Retina (tissue), 1 donor: ENCODE results near the gene NIT2.
"Not testable (repeated sequence)": the region's sequence is repeated elsewhere in the genome, so short reads cannot be mapped to it uniquely, and the experiment has no call there.

Experiments used
- DNase-seq: peaks from one replicate; pipeline ENCODE4 v3.0.0-alpha.2; 2016

The NIT2 gene

DNA sequence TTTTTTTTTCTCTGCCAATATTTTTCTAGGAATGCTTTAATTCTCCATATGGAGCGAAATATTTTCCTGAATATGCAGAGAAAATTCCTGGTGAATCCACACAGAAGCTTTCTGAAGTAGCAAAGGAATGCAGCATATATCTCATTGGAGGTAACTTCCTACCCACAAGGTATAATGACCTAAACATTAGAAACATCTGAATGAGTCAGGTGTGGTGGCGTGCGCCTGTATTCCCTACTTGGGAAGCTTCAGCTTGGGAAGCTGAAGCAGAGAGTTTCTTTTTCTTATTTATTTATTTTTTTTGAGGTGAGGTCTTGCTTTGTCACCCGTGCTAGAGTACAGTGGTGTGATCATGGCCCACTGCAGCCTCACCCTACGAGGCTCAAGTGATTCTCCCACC is 5.2 kb downstream of the NIT2 start:
- no peak for DNase-seq

DNA sequence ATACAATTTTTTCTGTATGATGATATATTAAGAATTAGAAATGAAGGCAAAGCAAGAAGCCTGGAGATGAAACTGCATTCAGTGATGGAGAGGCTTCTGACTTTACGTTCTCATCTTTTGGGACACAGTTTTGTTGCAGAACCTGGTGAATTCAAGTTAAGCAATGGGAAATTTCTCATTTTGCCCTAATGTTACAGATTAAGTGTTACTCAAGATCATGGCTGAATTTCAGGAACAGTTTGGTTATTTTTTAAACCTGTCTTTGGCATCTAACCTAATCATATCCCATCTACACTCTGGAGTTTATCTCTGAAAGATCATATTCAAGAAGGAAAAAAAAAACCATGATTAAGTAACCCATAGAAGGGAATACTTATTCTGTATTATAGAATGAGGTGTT is 6.0 kb downstream of the NIT2 start:
- no peak for DNase-seq

DNA sequence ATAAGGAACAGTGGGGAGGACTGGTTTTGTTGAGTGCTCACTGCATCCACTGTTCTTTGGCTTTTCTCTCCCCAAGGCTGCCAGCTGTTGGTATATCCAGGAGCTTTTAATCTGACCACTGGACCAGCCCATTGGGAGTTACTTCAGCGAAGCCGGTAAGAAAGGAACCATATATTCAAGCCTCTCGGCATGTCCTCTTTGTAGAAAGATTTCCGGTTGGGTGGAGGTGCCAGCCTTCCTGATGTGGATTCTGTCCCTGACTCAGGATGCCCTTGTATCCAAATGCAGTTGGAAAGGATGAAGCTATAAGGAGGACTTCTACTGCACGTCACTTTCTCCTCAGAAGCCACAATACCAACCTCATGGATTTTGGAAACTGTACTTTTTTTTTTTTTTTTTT is 14.2 kb downstream of the NIT2 start:
- DNase-seq, result no peak

DNA sequence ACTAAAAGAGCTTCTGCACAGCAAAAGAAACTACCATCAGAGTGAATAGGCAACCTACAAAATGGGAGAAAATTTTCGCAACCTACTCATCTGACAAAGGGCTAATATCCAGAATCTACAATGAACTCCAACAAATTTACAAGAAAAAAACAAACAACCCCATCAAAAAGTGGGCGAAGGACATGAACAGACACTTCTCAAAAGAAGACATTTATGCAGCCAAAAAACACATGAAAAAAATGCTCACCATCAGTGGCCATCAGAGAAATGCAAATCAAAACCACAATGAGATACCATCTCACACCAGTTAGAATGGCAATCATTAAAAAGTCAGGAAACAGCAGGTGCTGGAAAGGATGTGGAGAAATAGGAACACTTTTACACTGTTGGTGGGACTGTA is 17.2 kb downstream of the NIT2 start:
- DNase-seq, result not testable (repeated sequence)

DNA sequence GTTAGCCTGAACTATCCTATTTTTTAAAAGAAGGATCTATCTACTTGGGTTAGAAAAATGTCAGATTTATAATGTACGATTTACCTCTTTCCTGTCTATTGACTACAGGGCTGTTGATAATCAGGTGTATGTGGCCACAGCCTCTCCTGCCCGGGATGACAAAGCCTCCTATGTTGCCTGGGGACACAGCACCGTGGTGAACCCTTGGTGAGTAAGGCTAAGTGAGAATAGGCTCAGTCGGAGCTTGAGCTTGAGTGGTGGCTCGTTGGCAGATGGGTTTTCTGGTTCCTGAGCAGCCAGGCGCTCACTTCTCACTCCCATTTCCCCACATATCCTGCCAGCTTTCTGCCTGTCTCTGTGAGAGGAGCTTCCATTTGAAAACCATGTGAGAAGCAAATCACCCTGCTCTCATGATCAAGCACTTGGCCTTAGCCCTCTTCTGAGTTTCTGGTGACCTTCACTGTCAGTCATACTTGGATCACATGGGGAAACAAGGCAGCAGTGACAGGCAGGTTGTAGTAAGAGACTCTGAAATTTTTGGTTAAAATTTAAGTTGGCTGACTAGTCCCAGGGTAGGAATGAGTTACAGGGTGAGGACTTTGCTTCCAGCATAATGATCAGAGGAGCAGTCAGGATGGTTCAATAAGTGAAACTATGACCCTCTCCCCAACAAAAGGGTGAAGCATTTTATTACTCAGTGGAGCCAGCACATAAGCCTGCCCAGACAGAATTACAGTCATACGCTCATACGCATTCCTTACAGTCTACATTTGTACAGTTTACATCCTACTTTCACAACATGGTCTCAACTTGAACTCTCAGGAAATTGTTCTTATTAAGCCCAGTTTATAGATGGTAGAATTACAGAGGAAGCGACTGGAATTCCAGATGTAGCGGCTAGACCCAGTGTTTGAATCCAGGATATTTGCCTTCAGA is 18.0 kb downstream of the NIT2 start:
- DNase-seq, result no peak

DNA sequence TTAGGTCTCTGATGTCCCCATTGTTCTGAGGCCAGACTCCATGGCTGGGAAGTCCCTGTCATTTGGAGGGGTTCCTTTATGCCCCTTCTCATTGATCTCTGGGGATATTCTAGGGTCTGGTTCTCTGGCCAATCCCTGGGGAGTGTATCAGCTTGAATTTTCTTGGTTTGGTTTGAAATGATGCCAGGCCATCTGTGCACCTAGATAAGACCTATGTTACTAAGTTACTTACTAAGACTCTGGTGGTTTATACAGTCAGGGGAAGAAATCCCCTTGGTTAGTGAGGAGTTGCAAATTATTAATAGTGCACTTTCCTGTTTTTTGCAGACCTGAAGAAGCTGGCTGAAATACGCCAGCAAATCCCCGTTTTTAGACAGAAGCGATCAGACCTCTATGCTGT is 20.3 kb downstream of the NIT2 start:
- DNase-seq, result no peak

DNA sequence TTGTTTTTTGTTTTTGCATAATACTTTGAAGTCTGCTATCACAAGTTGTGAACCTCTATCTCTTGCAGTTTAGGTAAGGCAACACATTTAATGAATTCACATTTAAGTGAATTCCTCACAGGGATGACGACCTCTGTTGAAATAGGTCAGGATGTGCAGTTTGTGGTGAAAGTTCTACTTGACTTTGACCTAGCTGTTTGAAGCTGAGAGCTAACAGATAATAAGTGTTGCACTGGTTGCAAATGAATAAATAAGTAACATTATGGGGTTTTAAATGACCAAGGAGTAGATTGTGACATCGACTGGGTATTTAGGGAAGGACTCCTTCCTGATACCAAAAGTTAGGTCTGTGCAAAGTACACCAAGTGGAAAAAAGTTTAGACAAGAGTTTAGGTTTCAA is 23.9 kb downstream of the NIT2 start:
- DNase-seq, result no peak

DNA sequence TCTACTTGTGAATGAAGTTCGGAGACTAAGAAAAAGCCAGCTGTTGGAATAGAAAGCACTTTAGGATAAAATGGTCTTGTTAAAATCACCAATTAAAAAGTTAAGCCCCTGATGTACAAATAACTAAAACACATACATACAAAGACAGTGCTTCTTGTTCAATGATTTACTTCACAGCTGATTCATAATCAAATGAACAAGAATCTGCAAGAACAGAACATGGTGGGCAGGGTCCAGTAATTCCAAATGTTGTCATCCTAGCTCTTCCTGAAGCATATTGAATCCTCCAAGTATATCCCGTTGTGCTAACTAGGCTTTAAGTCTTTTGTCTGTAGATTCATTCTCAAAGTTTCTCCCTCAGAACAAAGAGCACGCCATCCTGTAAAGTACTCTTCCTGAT is 24.5 kb downstream of the NIT2 start:
- DNase-seq, result no peak

DNA sequence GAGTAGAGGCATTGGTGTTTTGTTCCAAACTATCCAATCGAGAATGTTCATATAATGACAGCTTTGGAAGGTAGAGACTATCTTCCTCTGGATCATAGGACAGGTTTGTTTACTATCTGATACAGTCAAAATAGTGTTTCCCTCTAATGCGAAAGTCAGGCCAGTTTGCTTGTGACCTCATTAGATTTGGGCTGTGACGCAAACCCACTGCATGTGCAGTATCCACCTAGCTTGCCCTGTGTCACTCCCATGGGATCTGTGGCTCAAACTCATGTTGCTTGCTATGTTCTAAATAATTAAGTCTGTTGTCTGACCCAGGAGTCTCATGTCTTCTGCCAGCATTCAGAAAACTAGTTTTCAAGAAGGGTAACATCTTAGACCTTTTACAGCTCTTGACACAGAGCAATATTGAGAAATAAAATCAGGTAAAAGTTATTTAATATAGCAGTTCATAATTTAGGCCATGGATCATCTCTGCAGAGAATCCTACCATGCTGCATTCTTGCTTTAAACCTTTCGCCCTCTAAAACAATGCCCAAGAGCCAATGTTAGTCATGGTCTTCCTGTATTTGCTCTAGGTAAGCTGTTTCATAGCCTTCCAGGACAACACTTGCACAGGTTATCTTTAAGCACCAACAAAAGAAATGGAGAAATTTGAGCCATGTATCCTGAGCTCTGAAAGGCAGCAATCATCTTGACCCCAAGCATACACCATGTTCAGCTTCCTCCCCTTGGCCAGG is 26.4 kb downstream of the NIT2 start:
- DNase-seq, result no peak

DNA sequence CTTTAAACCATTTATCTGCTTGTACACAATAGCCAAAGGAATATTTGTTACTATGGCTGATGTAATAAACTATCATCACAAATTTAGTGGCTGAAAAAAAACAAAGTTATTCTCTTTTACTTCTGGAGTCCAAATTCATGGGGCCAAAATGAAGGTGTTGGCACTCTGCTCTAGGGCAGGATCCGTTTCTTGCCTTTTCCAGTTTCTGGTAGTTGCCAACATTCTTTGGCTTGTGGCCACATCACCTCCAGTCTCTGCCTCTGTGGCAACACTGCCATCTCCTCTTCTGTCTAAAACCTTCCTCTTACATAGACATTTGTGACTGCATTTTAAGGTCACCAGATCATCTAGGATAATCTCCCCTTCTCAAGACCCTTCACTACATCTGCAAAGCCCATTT is 27.3 kb downstream of the NIT2 start:
- DNase-seq, result no peak

DNA sequence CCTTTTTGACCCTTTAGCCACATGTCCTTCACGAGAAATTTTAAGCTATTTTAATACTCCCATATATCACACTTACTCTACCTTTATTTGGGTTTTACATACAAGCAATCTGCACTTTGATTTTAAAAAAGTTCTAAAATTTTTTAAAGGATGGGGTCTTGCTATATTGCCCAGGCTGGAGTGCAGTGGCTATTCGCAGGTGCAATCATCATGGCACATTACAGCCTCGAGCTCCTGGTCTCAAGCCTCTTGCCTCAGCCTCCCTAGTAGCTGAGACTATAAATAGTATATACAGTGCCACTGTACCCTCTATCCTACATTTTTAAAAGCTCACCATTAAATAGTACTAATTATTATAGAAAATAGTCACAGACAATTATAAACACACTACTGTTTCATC is 29.9 kb downstream of the NIT2 start:
- DNase-seq, result no peak

DNA sequence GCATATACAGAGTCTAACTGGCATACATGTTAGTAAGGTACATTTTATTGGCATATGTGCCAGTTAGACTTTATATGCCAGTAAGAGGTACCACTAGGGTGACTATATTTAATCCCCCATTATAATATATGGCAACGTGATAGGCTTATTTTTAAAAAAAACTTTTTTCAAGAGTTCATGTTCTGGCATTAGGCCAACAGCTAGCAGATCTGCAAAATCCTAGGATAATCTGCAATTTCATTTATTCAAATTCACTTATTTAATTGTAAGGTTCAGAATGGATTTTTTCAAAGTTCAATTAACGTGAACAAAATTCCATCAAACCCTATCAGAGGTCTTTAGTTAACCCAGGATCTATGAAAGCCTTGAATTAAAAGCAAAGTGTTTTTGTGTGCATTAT is 31.9 kb downstream of the NIT2 start:
- DNase-seq, result no peak

DNA sequence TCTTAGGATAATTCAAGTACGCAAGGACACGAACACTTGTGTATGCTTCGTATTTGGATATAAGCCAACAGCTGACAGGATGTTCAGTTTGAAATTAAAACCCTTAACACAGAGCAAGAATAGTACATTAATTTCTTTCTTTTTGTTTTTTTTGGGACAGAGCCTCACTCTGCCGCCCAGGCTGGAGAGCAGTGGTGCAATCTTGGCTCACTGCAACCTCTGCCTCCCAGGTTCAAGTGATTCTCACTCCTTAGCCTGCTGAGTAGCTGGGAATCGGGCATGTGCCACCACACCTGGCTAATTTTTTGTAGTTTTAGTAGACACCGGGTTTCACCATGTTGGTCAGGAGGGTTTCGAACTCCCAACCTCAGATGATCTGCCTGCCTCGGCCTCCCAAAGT is 33.9 kb downstream of the NIT2 start:
- no peak for DNase-seq

DNA sequence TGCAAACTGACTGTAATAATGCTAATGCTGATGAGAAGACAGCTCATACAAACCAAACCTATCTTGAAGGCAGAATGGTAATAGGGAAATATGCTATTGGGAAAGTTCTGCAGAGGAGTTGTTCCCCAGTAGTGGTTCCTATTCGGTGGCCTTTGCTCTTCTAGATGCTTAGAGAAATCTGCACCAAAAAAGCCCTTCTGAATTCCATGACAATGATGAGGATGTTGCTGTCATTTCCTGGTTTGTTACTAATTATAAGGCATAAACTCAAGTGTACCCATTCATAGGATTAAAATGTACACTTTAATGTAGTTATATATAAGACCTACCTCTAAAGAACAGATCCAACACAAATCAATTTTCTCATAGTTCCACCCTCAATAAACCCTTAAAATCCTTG is 36.2 kb downstream of the NIT2 start:
- DNase-seq, result no peak

DNA sequence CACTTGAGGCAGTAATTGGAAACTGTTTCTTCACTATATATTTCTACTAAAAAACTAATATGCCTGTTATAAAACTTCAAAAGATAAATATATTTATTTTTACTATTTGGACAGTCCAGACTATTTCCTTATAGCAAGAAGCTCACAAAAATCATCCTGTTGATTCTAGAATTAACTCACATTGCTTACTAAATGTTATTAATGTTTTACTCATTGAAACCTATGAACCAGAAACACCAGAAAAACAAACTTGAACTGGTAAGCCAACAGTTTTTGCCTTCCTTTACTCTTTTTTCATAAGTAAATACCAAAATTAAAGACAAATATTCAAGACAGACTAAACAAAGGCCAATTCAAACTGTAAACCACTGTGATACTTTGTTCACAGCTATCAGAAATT is 40.0 kb downstream of the NIT2 start:
- no peak for DNase-seq

DNA sequence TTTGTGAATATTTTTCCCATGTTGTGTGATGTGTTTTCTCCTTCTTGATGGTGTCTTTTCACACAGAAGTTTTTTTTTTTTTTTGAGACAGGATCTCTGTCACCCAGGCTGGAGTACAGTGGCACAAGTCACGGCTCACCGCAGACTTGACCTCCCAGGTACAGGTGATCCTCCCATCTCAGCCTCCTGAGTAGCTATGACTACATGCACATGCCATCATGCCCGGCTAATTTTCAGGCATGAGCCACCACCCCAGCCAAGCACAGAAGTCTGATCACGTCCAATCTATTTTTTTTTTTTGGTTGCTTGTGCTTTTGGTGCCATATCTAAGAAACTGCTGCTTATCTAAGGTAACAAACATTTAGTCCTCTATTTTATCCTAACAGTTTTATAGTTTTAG is 41.7 kb downstream of the NIT2 start:
- no peak for DNase-seq

DNA sequence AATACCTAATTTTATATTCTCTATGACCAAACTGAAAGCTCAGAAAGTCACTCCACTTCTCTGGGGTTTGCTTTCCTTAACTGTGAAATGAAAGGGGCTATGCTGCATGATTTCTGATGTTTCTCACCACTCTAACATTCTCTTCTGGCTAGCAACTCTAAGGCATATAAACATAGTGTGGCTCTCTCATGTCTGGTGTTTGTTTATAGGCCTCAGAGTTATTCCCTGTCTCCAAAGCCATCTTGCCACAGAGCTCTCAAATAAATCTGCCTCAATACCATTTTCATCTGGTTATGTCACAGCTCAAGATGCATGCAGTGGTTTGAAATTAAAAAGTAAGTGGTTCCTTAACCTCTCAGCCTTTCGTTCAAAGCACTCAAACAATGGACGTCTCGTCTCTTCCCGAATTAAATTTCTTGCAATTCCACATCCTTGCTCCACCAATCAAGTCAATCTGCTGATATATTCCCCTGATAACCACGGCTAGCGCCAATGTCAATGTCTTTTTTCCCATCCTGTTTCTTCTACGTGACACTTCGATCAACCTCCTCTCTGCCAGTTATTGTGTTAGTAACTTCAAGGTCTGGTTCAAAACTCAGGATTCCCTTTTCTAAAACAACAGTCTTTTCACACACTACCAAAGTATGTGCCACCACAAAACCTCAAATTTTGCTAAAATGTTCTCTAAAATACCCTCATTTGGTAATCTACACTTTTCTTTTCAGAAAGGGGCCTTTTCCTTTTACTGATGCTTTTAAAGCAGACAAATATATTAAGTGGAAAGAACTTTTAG is 50.4 kb downstream of the NIT2 start:
- DNase-seq, result no peak

DNA sequence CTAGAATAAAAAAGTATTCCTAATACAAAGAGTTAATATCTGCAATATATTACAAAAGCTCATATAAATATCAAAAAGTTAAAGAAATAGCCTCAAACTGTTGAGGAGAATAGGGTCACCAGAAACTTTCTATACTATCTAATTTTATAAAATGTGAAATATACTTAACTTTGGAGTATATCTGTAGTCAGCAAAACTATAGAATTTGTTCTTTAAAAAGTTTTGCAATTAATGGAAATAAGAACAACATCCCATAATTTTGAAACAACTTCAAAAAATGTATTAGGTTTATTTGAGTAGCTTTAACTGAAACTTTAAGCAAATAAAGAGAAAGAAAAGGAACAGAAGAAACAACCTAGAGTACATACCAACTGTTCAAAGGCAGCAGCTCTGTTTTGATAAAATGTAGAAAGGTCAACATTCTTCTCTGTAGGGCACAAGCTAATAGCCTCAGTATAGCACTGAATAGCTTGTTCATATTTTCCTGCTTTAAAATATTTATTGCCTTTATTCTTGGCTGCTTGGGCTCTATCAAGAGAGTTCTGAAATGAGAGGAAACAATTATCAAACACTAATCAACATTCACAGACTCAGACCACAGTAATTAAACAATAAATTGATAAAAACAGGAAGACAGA is 52.0 kb downstream of the NIT2 start:
- DNase-seq, result no peak

DNA sequence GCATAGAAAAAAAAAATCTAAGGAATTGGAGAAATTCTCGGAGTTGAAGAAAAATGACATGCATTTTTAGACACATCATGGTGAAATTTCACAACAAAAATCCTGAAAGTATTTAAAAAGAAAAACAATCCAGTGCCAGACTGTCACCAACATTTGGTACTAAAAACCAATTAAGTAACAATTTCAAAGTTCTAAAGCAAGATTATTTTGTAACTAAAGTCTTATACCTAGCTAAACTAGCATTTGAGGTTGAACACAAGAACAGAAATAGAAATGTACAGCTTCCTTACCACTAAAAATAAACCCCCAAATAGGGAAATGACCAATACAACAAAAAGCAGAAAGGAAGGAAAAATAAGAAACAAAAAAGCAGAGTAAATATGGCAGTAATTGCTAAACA is 54.5 kb downstream of the NIT2 start:
- DNase-seq, result no peak

DNA sequence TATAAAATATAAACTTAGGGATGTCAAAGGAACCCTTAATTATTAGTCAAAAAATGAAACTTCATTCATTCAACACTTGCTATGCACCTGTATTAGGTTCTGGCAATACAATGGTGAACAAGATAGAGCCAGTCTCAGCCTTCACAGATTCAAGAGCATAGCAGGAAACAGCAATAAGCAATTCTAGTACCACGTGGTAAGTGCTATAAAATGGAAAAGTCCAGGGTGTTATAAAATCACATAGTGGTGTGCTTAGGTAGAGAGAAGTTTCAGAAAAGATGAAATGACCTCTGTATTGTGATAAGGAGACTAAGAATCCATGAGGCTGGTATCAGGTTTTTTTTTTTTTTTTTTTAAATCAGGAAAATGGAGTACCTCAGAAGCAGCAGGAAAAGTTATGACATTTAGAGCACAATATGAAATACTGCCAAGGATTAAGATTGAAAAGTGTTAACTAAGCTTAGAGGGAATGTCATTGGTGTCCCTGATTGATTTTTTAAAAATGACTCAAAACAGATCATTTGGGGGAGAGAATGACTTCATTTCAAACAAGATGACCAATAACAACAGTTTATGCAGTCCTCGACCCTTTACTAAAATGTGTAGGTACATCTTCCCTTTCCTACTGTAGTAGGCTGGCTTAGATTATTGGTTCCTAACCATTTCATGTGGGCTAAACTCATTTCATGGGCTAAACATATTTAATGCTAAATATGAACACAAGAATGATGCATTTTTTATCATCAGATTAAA is 61.3 kb downstream of the NIT2 start:
- DNase-seq, result no peak

DNA sequence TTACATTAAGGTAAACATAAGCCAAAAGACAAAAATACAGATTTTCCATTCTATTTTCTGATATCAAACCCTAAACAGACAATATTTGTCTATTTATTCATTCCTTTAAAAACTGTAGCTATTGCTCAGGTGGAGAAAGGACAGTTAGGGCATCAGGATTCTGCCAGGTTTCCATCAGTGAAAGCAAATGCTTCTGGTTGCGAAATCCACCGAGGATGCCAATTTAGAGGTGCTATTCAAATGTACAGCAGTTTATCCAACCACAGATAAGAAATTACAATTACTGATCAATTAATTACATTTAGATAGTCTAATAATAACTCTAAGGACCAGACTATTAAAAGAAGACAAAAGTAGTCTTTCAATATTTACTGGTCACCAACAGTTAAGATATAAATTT is 62.4 kb downstream of the NIT2 start:
- DNase-seq, result no peak

DNA sequence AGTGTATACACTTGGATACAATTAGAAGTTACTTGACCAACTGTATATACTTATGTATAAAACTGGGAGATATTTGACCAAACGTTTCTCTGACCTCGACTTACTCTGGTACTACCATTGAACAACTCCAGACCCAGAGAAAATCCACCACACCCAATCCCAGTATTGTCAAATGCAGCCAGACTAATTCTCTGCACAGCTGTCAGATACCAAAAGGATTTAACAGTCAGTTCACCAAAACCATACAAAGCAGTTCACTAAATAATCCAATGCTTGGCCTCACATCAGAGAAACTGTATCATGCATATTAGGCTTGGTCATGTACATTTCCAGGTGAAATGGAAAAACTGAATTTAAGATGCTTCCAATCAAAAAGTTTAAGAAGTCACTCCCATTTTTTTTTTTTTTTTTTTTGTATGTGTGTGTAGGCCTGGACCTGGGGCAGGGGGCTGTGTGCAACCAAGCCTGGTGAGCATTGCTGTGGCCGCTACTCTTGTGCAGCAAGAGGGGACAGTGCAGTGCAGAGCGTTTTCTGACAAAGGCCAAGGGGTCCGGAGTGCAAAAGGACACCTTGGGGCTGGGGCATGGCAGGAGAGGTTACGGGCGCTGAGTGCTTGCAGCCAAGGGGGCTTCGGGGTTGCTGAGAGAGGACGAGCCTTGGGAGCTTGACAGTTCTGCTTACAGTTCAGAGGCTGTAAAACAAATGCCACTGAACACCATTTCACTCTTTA is 64.9 kb downstream of the NIT2 start:
- no peak for DNase-seq
